Measurements from ENCODE around the gene HDAC11. TPM values are rescaled to one million over a fixed set of nuclear protein-coding genes. Genes with fewer than 3 reads are reported as not detected.

HDAC11 gene
- total RNA-seq, 1 experiment from 2014 or later: 1.0 TPM

DNA sequence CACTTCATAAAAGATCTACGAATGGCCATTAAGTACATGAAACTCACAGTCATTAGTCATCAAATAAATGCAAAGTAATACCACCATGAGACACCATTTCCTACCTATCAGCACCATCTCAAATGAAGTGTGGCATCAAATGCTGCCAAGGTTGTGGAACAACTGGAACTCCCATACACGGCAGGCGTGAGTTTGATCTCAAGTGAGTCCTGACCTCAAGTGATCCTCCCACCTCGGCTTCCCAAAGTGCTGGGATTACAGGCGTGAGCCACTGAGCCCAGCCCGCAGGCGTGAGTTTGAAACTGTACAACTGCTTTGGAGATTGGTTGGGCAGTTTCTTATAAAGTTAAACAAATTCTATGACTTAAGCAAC is 28.8 kb upstream of the HDAC11 start:
- ChIA-PET POLR2A (ENCODE audit: low non-redundant PET) (interaction anchor here (0.5 kb wide), 1 partner anchor 42 kb away, joined by 3 read pairs; no protein-coding TSS in a partner anchor), CTCF (interaction anchor here (1.0 to 2.6 kb wide), 2 partner anchors 197 to 359 kb away, joined by 4 to 23 read pairs; no protein-coding TSS in a partner anchor)
- Histone ChIP-seq H3K9me3 (ENCODE audit: low read depth, low read length, poor library complexity, severe bottlenecking) (no peaks in the 10 kb centered on the region), H3K27ac (ENCODE audit: low read depth, low read length, poor library complexity, severe bottlenecking) (peak overlapping the region; percentile 51), H3K27me3 (replicated peaks; ENCODE audit: insufficient read depth, low read depth, low read length, poor library complexity) (no peaks in the 10 kb centered on the region), H3K4me1 (ENCODE audit: insufficient read depth, low read length, poor library complexity, severe bottlenecking) (no peaks in the 10 kb centered on the region), H3K36me3 (ENCODE audit: insufficient read depth, low read length, poor library complexity, severe bottlenecking) (no peaks in the 10 kb centered on the region), H3K4me3 (ENCODE audit: low read depth, low read length, poor library complexity, severe bottlenecking) (peak overlapping the region; percentile 43)
- no peak for TF ChIP-seq CTCF (conservative IDR thresholded peaks at IDR 0.05; ENCODE audit: low read depth, low read length)
- no peak for DNase-seq (ENCODE audit: low spot score)
- intact Hi-C loops (cut with micrococcal nuclease; ENCODE audit: unreplicated experiment): loop anchor here (5.0 kb wide), 1 partner anchor 144 kb away; no protein-coding TSS in a partner anchor
- BruUV-seq (replicated peaks): TSS peak; percentile 85

- Histone ChIP-seq H3K4me1 (ENCODE audit: insufficient read depth, low read length, poor library complexity, severe bottlenecking) (no peaks in the 10 kb centered on the region), H3K4me3 (ENCODE audit: low read depth, low read length, poor library complexity, severe bottlenecking) (peak overlapping the region; percentile 15), H3K9me3 (ENCODE audit: low read depth, low read length, poor library complexity, severe bottlenecking) (no peaks in the 10 kb centered on the region), H3K27me3 (replicated peaks; ENCODE audit: insufficient read depth, low read depth, low read length, poor library complexity) (no peaks in the 10 kb centered on the region), H3K27ac (ENCODE audit: low read depth, low read length, poor library complexity, severe bottlenecking) (no peak overlapping the region), H3K36me3 (ENCODE audit: insufficient read depth, low read length, poor library complexity, severe bottlenecking) (no peaks in the 10 kb centered on the region)
- DNase-seq (ENCODE audit: low spot score): peak; percentile 73
- POLR2A ChIA-PET (ENCODE audit: low non-redundant PET): interaction anchor here (0.5 kb wide), 1 partner anchor 281 kb away, joined by 5 read pairs; no protein-coding TSS in a partner anchor
- TF ChIP-seq CTCF (conservative IDR thresholded peaks at IDR 0.05; ENCODE audit: low read depth, low read length): peak; percentile 68
- no peak for TF ChIP-seq EZH2 (IDR thresholded peaks at IDR 0.05; ENCODE audit: borderline replicate concordance, low read depth, low read length, poor library complexity, severe bottlenecking)
- BruUV-seq (replicated peaks): no TSS peak
- CTCF ChIA-PET: interaction anchor here (1.0 to 2.6 kb wide), 3 partner anchors 195 to 361 kb away, joined by 3 to 23 read pairs (median 4); no protein-coding TSS in a partner anchor
- intact Hi-C loops (cut with micrococcal nuclease; ENCODE audit: unreplicated experiment): loop anchor here (2.0 to 5.0 kb wide), 3 partner anchors 145 to 360 kb away; no protein-coding TSS in a partner anchor
Observed at GRCh38 chr3:13452490-13453335, 27.4 kb upstream of the HDAC11 start.

- Histone ChIP-seq H3K4me3 (ENCODE audit: low read depth, low read length, poor library complexity, severe bottlenecking) (no peak overlapping the region), H3K27me3 (replicated peaks; ENCODE audit: insufficient read depth, low read depth, low read length, poor library complexity) (no peaks in the 10 kb centered on the region), H3K36me3 (ENCODE audit: insufficient read depth, low read length, poor library complexity, severe bottlenecking) (no peaks in the 10 kb centered on the region), H3K4me1 (ENCODE audit: insufficient read depth, low read length, poor library complexity, severe bottlenecking) (no peaks in the 10 kb centered on the region), H3K27ac (ENCODE audit: low read depth, low read length, poor library complexity, severe bottlenecking) (no peak overlapping the region), H3K9me3 (ENCODE audit: low read depth, low read length, poor library complexity, severe bottlenecking) (no peaks in the 10 kb centered on the region)
- DNase-seq (ENCODE audit: low spot score): no peak
- no TSS peak for BruUV-seq (replicated peaks)
- TF ChIP-seq EZH2 (IDR thresholded peaks at IDR 0.05; ENCODE audit: borderline replicate concordance, low read depth, low read length, poor library complexity, severe bottlenecking): no peak
- TF ChIP-seq CTCF (conservative IDR thresholded peaks at IDR 0.05; ENCODE audit: low read depth, low read length): no peak
- ChIA-PET CTCF (interaction anchor here (0.7 kb wide), 1 partner anchor 284 kb away, joined by 5 read pairs; no protein-coding TSS in a partner anchor), POLR2A (ENCODE audit: low non-redundant PET) (no interaction called here)
- intact Hi-C loops (cut with micrococcal nuclease; ENCODE audit: unreplicated experiment): no loop called here
Observed at GRCh38 chr3:13455644-13456043, 24.5 kb upstream of the HDAC11 start.
